ENCODE measurements around the gene MACROD2. TPM values are rescaled to one million over a fixed set of nuclear protein-coding genes. Genes with fewer than 3 reads are reported as not detected.

The MACROD2 gene
- polyA plus RNA-seq, 1 donor from 2014 or later, result 23.2 TPM

GRCh38 chr20:15387228-15387627, 1391.9 kb downstream of the MACROD2 start:
- no peaks in the 10 kb centered on the region for H3K9me2 ChIP-seq (ENCODE audit: insufficient read depth, low read length)
- no peak overlapping the region for H3K27ac ChIP-seq (ENCODE audit: low read length)
- H2AFZ ChIP-seq (ENCODE audit: low read depth, low read length), result no peak overlapping the region
- H3K79me2 ChIP-seq (replicated peaks; ENCODE audit: insufficient read depth, low read length), result no peaks in the 10 kb centered on the region
- no peak overlapping the region for H3K9ac ChIP-seq (ENCODE audit: low read length)
- H4K20me1 ChIP-seq (ENCODE audit: insufficient read depth), result no peaks in the 10 kb centered on the region
- H3K4me2 ChIP-seq (ENCODE audit: low read length), result no peak overlapping the region
- H3F3A ChIP-seq (ENCODE audit: insufficient read depth, low read length, poor library complexity, severe bottlenecking), result no peaks in the 10 kb centered on the region
- no peaks in the 10 kb centered on the region for H3K27me3 ChIP-seq (ENCODE audit: insufficient read depth, low read depth, low read length)
- TF ChIP-seq EZH2 (IDR thresholded peaks at IDR 0.05; ENCODE audit: borderline replicate concordance, insufficient read depth, low read length, poor library complexity, severe bottlenecking) (no peak), POLR2AphosphoS5 (IDR thresholded peaks at IDR 0.05) (no peak), EP300 (conservative IDR thresholded peaks at IDR 0.05; ENCODE audit: poor library complexity, severe bottlenecking) (no peak), TAF1 (IDR thresholded peaks at IDR 0.05; ENCODE audit: low read depth) (no peak), SMC3 (conservative IDR thresholded peaks at IDR 0.05; ENCODE audit: poor library complexity) (no peak)
- no peak overlapping the region for H3K4me3 ChIP-seq (ENCODE audit: low read length)
- no peaks in the 10 kb centered on the region for H3K36me3 ChIP-seq (ENCODE audit: insufficient read depth, low read length)
- H3K9me3 ChIP-seq (ENCODE audit: low read length), result no peaks in the 10 kb centered on the region

GRCh38 chr20:15395457-15395856, 1400.1 kb downstream of the MACROD2 start:
- Histone ChIP-seq H3K36me3 (ENCODE audit: insufficient read depth, low read length) (no peaks in the 10 kb centered on the region), H3K9me3 (ENCODE audit: low read length) (no peaks in the 10 kb centered on the region), H3K79me2 (replicated peaks; ENCODE audit: insufficient read depth, low read length) (no peaks in the 10 kb centered on the region), H3K27me3 (ENCODE audit: insufficient read depth, low read depth, low read length) (no peaks in the 10 kb centered on the region), H2AFZ (ENCODE audit: low read depth, low read length) (no peak overlapping the region), H3K4me3 (ENCODE audit: low read length) (no peak overlapping the region), H4K20me1 (ENCODE audit: insufficient read depth) (no peaks in the 10 kb centered on the region), H3K4me2 (ENCODE audit: low read length) (no peak overlapping the region), H3K9me2 (ENCODE audit: insufficient read depth, low read length) (no peaks in the 10 kb centered on the region), H3K9ac (ENCODE audit: low read length) (no peak overlapping the region), H3K27ac (ENCODE audit: low read length) (no peak overlapping the region), H3F3A (ENCODE audit: insufficient read depth, low read length, poor library complexity, severe bottlenecking) (no peaks in the 10 kb centered on the region)
- no peak for TF ChIP-seq EP300 (conservative IDR thresholded peaks at IDR 0.05; ENCODE audit: poor library complexity, severe bottlenecking)
- TF ChIP-seq CTCF (IDR thresholded peaks at IDR 0.05; ENCODE audit: poor library complexity, severe bottlenecking), result no peak

GRCh38 chr20:15396026-15396425, 1400.7 kb downstream of the MACROD2 start:
- H3K4me2 ChIP-seq (ENCODE audit: low read length), result no peak overlapping the region
- TF ChIP-seq REST (IDR thresholded peaks at IDR 0.05; ENCODE audit: borderline replicate concordance), result no peak
- TF ChIP-seq CTCF (IDR thresholded peaks at IDR 0.05; ENCODE audit: poor library complexity, severe bottlenecking), result no peak
- TF ChIP-seq SMC3 (conservative IDR thresholded peaks at IDR 0.05; ENCODE audit: poor library complexity), result no peak
- TF ChIP-seq TAF1 (IDR thresholded peaks at IDR 0.05; ENCODE audit: low read depth), result no peak
- TF ChIP-seq EP300 (conservative IDR thresholded peaks at IDR 0.05; ENCODE audit: poor library complexity, severe bottlenecking), result no peak
- TF ChIP-seq RAD21 (conservative IDR thresholded peaks at IDR 0.05), result no peak
- TF ChIP-seq POLR2AphosphoS5 (IDR thresholded peaks at IDR 0.05), result no peak
- no peak for TF ChIP-seq EZH2 (IDR thresholded peaks at IDR 0.05; ENCODE audit: borderline replicate concordance, insufficient read depth, low read length, poor library complexity, severe bottlenecking)
- no peak for TF ChIP-seq MXI1 (conservative IDR thresholded peaks at IDR 0.05; ENCODE audit: poor library complexity, severe bottlenecking)
- H3K27ac ChIP-seq (ENCODE audit: low read length), result no peak overlapping the region
- no peaks in the 10 kb centered on the region for H3K36me3 ChIP-seq (ENCODE audit: insufficient read depth, low read length)
- H3F3A ChIP-seq (ENCODE audit: insufficient read depth, low read length, poor library complexity, severe bottlenecking), result no peaks in the 10 kb centered on the region
- no peaks in the 10 kb centered on the region for H3K9me3 ChIP-seq (ENCODE audit: low read length)
- no peaks in the 10 kb centered on the region for H3K79me2 ChIP-seq (replicated peaks; ENCODE audit: insufficient read depth, low read length)
- H4K20me1 ChIP-seq (ENCODE audit: insufficient read depth), result no peaks in the 10 kb centered on the region
- no peak overlapping the region for H3K9ac ChIP-seq (ENCODE audit: low read length)
- H2AFZ ChIP-seq (ENCODE audit: low read depth, low read length), result no peak overlapping the region
- H3K4me3 ChIP-seq (ENCODE audit: low read length), result no peak overlapping the region
- no peaks in the 10 kb centered on the region for H3K27me3 ChIP-seq (ENCODE audit: insufficient read depth, low read depth, low read length)
- H3K9me2 ChIP-seq (ENCODE audit: insufficient read depth, low read length), result no peaks in the 10 kb centered on the region
